Keratinocyte (primary cell): Measurements from ENCODE around the gene CRACR2A. TPM values are rescaled to one million over a fixed set of nuclear protein-coding genes. Genes with fewer than 3 reads are reported as not detected.

ENCODE experiments used
- DNase-seq: peaks from one replicate; pipeline ENCODE4 v3.0.0-alpha.2; 2011; ENCODE audit warnings: low read depth, missing footprints, low spot score
- FAIRE-seq: peaks from 2 replicates; lab custom pipeline; 2011; peaks lifted over from hg19 to GRCh38; lab: Jason Lieb, UNC
- H2AFZ ChIP-seq: 2 replicates; pipeline ENCODE4 v1.6.0; 2012; ENCODE audit warnings: low read length, control low read depth, inconsistent platforms; ENCODE audit not compliant: control insufficient read depth
- H3K27ac ChIP-seq: 2 replicates; pipeline ENCODE4 v1.5.1; 2011; ENCODE audit warnings: low read length; ENCODE audit not compliant: control insufficient read depth, insufficient read depth
- H3K27me3 ChIP-seq: 3 replicates; pipeline ENCODE4 v1.6.0; 2011; ENCODE audit warnings: low read length; ENCODE audit not compliant: control insufficient read depth, insufficient read depth; ENCODE audit errors: extremely low read depth
- H3K36me3 ChIP-seq, 2 experiments: 2 replicates in 1 of 2; 3 replicates in 1 of 2; pipeline ENCODE4 v1.5.1; 2011; ENCODE audit warnings: low read length in 2 of 2, mild to moderate bottlenecking in 1 of 2; ENCODE audit not compliant: control insufficient read depth in 2 of 2, insufficient read depth in 2 of 2; ENCODE audit errors: extremely low read depth in 1 of 2
- H3K4me1 ChIP-seq: 3 replicates; pipeline ENCODE4 v1.5.1; 2011; ENCODE audit warnings: low read length; ENCODE audit not compliant: control insufficient read depth, insufficient read depth; ENCODE audit errors: extremely low read depth
- H3K4me2 ChIP-seq: 3 replicates; pipeline ENCODE4 v1.6.0; 2011; ENCODE audit warnings: low read depth, low read length; ENCODE audit not compliant: control insufficient read depth, insufficient read depth; ENCODE audit errors: extremely low read depth
- H3K4me3 ChIP-seq, 3 experiments: fragments of 200-600 bp in 1 of 3; sonication (generic) in 1 of 3; 2 replicates in 2 of 3; 3 replicates in 1 of 3; pipeline ENCODE4 v1.5.1; 2011 to 2016; ENCODE audit warnings: low read length in 3 of 3, mild to moderate bottlenecking in 3 of 3, control low read depth in 2 of 3, inconsistent platforms in 1 of 3, low read depth in 1 of 3, mixed read lengths in 1 of 3, mixed run types in 1 of 3, moderate library complexity in 1 of 3; ENCODE audit not compliant: control insufficient read depth in 2 of 3, insufficient read depth in 2 of 3; ENCODE audit errors: extremely low read depth in 1 of 3
- H3K79me2 ChIP-seq: 2 replicates; pipeline ENCODE4 v1.6.0; 2012; ENCODE audit warnings: low read length; ENCODE audit not compliant: control insufficient read depth, insufficient read depth
- H3K9ac ChIP-seq: 3 replicates; pipeline ENCODE4 v1.6.0; 2011; ENCODE audit warnings: low read length; ENCODE audit not compliant: control insufficient read depth, insufficient read depth; ENCODE audit errors: extremely low read depth
- H3K9me1 ChIP-seq: 3 replicates; pipeline ENCODE4 v1.6.0; 2011; ENCODE audit warnings: low read length; ENCODE audit not compliant: control insufficient read depth, insufficient read depth; ENCODE audit errors: extremely low read depth
- H3K9me3 ChIP-seq: 2 replicates; pipeline ENCODE4 v1.5.1; 2012; ENCODE audit warnings: low read depth, low read length; ENCODE audit not compliant: control insufficient read depth
- H4K20me1 ChIP-seq: 3 replicates; pipeline ENCODE4 v1.6.0; 2011; ENCODE audit warnings: low read length; ENCODE audit not compliant: control insufficient read depth, insufficient read depth; ENCODE audit errors: extremely low read depth
- EZH2 ChIP-seq: IDR thresholded peaks from one replicate; pipeline ENCODE4 v1.6.1; 2012; ENCODE audit warnings: inconsistent platforms, mild to moderate bottlenecking, low read length, moderate library complexity
- dilution Hi-C: fragments of 300-500 bp; cut with MboI; formaldehyde crosslinking; loops from one replicate; pipeline ENCODE4 v1.7.0; 2020; ENCODE audit warnings: low sequenced_read_pairs; ENCODE audit not compliant: extremely low pct_ligation_motif_present
- polyA plus RNA-seq, 5 experiments: library from polyadenylated mRNA; depleted of rRNA in 3 of 5; stranded (reverse) in 3 of 5; stranded (forward) in 1 of 5; unstranded in 1 of 5; fragments of >200 nt; gene quantifications; 1 replicate in 1 of 5; 2 replicates in 3 of 5; 3 replicates in 1 of 5; pipeline versions ENCODE4 v1.2.1 to v1.2.3, GENCODE V29; 2011 to 2012; ENCODE audit warnings: missing spikeins in 2 of 5, low read depth in 1 of 5, low replicate concordance in 1 of 5
- TF ChIP-seq, protein P1 (sequence below), 3 experiments: IDR thresholded peaks in 1 of 3; conservative IDR thresholded peaks in 1 of 3; optimal IDR thresholded peaks in 1 of 3; 2 replicates in 2 of 3; 3 replicates in 1 of 3; pipeline versions ENCODE3 to v1.5.1; 2011; ENCODE audit warnings: low read length in 3 of 3, mild to moderate bottlenecking in 3 of 3, moderate library complexity in 2 of 3, control low read depth in 1 of 3, inconsistent platforms in 1 of 3; ENCODE audit not compliant: insufficient read depth in 2 of 3; ENCODE audit errors: extremely low read depth in 1 of 3

The CRACR2A gene
- polyA plus RNA-seq, 1 donor (not counting 4 experiments of a cell fraction or from before 2014, with no cell fraction given), result 0.30 TPM

DNA sequence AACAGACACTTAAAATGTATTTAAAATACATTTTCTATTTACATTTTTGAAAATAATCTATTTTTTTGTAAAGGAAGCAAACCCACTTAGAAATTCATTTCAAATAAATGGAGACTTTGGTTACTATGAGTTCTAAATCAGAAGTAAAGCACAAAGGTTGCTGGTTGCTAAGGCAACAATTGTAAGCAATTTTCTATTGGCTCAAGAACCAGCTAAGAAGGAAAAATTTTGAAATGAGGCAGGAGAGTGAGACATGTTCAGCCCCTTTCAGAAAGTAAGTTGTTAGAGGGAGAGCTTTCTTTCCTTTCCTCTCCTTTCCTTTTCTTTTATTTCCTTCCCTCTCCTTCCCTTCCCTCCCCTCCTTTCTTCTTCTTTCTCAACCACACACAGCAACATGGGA, 181.2 kb downstream of the CRACR2A start:
- Histone ChIP-seq H3K4me1 (no peaks in the 10 kb centered on the region), H3K4me3 (no peak overlapping the region), H3K27ac (no peak overlapping the region), H4K20me1 (no peaks in the 10 kb centered on the region), H3K4me2 (no peak overlapping the region), H3K9me3 (no peaks in the 10 kb centered on the region), H3K9me1 (no peaks in the 10 kb centered on the region), H3K36me3 (no peaks in the 10 kb centered on the region), H3K27me3 (peaks cover 2% of the 10 kb centered on the region), H3K9ac (no peak overlapping the region), H2AFZ (no peak overlapping the region), H3K79me2 (no peaks in the 10 kb centered on the region)
- FAIRE-seq, result no peak
- DNase-seq, result no peak
- dilution Hi-C loops, result no loop called here
- TF ChIP-seq, protein P1, sequence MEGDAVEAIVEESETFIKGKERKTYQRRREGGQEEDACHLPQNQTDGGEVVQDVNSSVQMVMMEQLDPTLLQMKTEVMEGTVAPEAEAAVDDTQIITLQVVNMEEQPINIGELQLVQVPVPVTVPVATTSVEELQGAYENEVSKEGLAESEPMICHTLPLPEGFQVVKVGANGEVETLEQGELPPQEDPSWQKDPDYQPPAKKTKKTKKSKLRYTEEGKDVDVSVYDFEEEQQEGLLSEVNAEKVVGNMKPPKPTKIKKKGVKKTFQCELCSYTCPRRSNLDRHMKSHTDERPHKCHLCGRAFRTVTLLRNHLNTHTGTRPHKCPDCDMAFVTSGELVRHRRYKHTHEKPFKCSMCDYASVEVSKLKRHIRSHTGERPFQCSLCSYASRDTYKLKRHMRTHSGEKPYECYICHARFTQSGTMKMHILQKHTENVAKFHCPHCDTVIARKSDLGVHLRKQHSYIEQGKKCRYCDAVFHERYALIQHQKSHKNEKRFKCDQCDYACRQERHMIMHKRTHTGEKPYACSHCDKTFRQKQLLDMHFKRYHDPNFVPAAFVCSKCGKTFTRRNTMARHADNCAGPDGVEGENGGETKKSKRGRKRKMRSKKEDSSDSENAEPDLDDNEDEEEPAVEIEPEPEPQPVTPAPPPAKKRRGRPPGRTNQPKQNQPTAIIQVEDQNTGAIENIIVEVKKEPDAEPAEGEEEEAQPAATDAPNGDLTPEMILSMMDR (optimal IDR thresholded peaks at IDR 0.05 in 1 of 3, IDR thresholded peaks at IDR 0.05 in 1 of 3, conservative IDR thresholded peaks at IDR 0.05 in 1 of 3; ENCODE audit: extremely low read depth in 1 of 3, insufficient read depth in 2 of 3, low read length in 3 of 3), result no peak
- TF ChIP-seq EZH2, result no peak

DNA sequence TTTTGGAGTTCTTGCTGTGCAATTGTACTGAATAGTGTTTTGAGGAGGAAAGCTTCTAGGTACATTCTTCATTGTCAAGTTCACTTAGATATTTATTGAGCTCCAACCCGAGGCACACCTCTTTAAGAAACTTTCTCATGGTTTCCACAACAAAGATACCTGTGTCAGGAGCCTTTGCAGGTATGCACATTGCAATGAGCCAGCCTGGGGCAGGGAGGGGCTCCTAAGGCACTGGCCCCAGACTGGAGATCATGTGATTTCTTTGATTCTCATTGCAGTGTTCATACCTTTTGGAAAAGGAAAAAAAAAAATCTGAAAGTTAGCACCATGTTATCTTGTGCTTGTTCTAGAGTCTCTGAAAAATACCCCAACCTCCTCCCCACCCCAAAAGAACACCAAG, 181.6 kb downstream of the CRACR2A start:
- DNase-seq (no peak), FAIRE-seq (no peak)
- no peaks in the 10 kb centered on the region for H3K9me1 ChIP-seq
- no peaks in the 10 kb centered on the region for H3K36me3 ChIP-seq
- no peaks in the 10 kb centered on the region for H3K9me3 ChIP-seq
- TF ChIP-seq EZH2, result no peak
- TF ChIP-seq, protein P1 (optimal IDR thresholded peaks at IDR 0.05 in 1 of 3, IDR thresholded peaks at IDR 0.05 in 1 of 3, conservative IDR thresholded peaks at IDR 0.05 in 1 of 3; ENCODE audit: extremely low read depth in 1 of 3, insufficient read depth in 2 of 3, low read length in 3 of 3), result no peak
- H3K4me3 ChIP-seq, result no peak overlapping the region
- H3K4me2 ChIP-seq, result no peak overlapping the region
- dilution Hi-C loops, result no loop called here
- H4K20me1 ChIP-seq, result no peaks in the 10 kb centered on the region
- peaks cover 2% of the 10 kb centered on the region for H3K27me3 ChIP-seq
- no peak overlapping the region for H2AFZ ChIP-seq
- no peaks in the 10 kb centered on the region for H3K4me1 ChIP-seq
- no peak overlapping the region for H3K9ac ChIP-seq
- no peak overlapping the region for H3K27ac ChIP-seq
- H3K79me2 ChIP-seq, result no peaks in the 10 kb centered on the region
